ENCODE results near the gene MAFG.
A peak's percentile ranks its signal among the peaks of the same experiment; 100 is the strongest.

Gene MAFG

DNA sequence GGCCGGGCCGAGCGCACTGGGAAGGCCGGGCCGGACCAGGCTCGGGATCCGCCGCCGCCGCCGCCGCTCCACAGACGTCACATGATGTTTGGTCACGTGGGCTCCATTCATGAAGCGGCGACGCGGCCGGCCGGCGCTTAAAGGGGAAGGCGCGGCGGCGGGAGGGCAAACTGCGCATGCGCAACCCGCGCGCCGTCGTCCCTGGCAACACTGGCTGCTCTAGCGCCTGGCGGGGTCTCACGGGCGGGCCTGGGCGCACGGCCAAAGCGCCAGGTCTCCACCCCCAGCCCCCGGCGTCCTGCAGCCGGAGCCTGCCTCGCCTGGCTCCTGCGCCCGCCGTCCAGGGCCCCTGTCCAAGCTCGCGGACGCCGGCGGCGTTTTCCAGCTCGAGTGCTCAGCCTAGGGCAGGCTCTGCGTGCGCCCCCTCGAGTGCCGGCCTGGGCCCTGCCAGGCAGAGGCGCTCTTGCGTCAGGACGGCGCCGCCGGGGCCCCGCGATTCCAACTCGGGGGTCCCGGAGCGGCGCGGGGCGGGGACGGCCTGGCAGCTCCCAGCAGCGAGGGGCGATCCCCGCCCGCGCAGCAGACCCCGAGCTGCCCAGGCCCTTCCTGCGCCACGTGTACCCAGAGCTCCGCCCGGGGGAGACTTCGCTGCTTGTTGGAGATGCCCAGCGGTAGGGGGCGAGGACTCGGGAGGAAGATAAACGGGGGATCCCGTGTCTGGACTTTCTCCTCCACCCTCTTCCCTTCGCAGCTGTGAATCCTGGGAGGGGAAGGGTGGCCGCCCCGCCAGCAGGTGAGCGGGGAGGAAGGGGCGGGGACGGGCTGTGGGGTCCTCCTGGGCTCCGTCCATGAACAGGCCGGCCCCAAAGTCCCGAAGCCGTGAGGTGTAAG is at the start of gene MAFG:
Gene MAFG, minus strand, starts transcription at position 83 of the 891 bp plus-strand sequence. CDS start 4,550 bp downstream, outside the sequence.
- Mint-ChIP-seq H3K9me3 (no peaks in the 10 kb centered on the region), H3K27me3 (peaks cover 3% of the 10 kb centered on the region), H3K4me3 (peak within 1 kb of the TSS; percentile 91), H3K36me3 (no peaks in the 10 kb centered on the region), H3K4me1 (peaks cover 19% of the 10 kb centered on the region), H3K27ac (peak within 1 kb of the TSS; percentile 87)

DNA sequence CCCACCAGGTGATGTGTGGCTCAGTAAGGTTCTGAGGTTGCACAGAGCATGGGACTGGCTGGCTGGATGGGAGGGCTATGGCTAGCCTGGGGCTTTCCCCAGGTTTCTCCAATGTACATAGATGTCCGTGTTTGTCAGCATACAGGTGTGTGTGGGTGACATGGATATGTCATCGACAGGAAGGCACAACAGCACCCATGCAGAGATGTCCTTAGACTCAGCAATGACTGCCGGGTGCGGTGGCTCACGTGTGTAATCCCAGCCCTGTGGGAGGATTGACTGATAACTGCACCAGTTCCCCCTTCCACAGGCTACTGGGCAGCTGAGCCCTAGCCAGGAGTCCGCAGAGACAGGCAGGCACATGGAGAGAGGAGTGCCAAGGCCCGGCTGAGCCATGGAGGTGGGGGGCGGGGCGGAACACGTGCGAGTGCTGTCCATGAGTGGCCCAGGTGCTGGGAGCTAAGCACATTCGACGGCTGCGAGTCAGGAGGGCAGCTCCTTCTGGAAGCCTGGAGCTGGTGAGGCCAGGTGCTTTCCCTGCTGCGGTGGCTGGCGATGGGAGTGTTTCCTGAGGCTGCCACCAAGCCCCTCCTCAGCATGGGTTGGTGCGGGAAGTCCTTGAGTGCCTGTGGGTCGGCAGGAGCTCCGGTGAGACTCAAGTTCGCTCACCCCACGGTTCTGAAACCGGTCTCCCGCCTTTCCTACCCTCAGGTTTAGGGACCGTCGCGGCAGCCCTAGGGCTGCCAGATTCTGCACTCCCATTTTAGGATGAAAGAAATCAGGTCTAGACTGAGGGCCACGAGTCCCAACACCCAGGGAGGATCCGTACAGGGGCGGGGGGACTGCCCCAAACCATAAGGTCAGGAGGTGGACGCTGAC is 49.0 kb upstream of the MAFG start:
- Mint-ChIP-seq H3K4me1 (peaks cover 31% of the 10 kb centered on the region), H3K27me3 (no peaks in the 10 kb centered on the region), H3K36me3 (no peaks in the 10 kb centered on the region), H3K4me3 (peak overlapping the region; percentile 95), H3K9me3 (no peaks in the 10 kb centered on the region), H3K27ac (peak overlapping the region; percentile 99)

DNA sequence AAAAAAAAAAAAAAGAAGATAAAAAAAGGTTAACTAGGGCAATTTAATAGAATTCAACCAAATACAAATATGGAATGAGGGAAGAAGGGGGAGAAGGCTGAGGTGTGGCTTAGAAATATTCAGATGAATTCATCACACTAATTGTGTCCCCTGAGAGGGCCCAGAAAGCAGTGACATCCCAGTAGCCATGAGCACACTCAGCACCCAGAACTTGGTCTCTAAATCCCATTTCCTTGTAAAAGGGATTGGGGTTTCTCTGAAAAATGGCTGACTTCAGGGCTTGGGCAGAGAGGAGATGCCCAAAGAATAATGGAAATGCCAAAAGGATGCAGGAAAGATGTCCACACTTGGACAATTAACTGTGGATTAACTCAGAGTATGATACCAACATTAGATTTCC is 45.9 kb upstream of the MAFG start:
- Mint-ChIP-seq H3K9me3 (no peaks in the 10 kb centered on the region), H3K27me3 (no peaks in the 10 kb centered on the region), H3K27ac (no peak overlapping the region), H3K36me3 (no peaks in the 10 kb centered on the region), H3K4me1 (peaks cover 17% of the 10 kb centered on the region), H3K4me3 (no peak overlapping the region)

DNA sequence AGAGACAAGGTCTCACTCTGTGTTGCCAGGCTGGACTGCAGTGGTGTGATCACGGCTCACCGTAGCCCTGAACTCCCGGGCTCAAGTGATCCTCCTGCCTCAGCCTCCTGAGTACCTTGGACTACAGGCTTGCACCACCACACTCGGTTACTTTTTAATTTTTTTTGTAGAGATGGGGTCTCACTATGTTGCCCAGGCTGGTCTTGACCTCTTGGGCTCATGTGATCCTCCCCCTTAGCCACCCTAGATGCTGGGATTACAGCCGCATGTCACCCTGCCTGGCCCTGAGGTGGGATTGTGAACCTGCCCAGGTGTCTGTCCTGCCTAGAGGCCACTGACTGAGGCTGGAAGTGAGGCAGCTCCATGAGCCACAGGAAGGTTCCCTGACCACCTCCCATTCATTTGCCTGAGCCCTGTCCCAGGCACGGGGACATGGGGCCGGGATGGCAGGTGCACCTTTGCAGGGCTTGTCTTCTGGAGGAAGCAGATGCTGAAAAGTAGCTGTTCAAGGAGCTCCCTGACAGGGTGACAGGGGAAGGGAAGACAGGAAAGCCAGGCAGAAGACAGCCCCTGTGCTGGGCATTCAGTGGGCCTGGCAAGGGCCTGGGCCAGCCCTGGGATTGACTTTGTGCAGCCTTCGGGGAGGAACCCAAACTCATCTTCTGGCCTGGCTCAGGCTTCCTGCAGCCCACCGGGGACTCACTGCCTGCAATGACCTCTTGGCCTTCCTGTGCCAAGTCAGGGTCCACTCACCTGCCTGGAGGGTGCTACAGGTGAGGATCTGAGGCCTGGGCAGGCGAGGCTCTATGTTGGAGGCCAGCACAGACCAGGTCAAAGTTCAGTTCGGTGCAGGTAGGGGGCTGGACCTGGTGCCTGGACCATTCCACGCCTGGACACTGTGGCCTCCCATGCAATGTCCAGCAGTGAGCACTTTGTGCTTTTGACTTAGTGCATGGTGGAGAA is 41.6 kb upstream of the MAFG start:
- Mint-ChIP-seq H3K4me1 (peaks cover 23% of the 10 kb centered on the region), H3K27me3 (no peaks in the 10 kb centered on the region), H3K9me3 (no peaks in the 10 kb centered on the region), H3K36me3 (no peaks in the 10 kb centered on the region), H3K4me3 (no peak overlapping the region), H3K27ac (peak overlapping the region; percentile 79)

DNA sequence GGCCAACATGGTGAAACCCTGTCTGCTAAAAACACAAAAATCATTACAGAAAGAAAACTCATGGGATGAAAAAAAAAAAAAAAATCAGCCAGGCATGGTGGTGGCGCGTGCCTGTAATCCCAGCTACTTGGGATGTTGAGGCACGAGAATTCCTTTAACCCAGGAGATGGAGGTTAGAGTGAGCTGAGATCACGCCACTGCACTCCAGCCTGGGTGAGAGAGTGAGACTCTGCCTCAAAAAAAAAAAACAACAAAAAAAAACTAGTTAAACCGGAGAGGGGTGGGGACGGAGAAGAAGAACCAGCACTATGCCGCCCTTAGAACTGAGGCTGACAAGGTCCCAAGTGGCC is 40.8 kb upstream of the MAFG start:
- H3K9me3 Mint-ChIP-seq = no peaks in the 10 kb centered on the region
- H3K27ac Mint-ChIP-seq = peak overlapping the region; percentile 82
- peak overlapping the region; percentile 79 for H3K4me3 Mint-ChIP-seq
- no peaks in the 10 kb centered on the region for H3K27me3 Mint-ChIP-seq
- H3K36me3 Mint-ChIP-seq = no peaks in the 10 kb centered on the region
- peaks cover 23% of the 10 kb centered on the region for H3K4me1 Mint-ChIP-seq

DNA sequence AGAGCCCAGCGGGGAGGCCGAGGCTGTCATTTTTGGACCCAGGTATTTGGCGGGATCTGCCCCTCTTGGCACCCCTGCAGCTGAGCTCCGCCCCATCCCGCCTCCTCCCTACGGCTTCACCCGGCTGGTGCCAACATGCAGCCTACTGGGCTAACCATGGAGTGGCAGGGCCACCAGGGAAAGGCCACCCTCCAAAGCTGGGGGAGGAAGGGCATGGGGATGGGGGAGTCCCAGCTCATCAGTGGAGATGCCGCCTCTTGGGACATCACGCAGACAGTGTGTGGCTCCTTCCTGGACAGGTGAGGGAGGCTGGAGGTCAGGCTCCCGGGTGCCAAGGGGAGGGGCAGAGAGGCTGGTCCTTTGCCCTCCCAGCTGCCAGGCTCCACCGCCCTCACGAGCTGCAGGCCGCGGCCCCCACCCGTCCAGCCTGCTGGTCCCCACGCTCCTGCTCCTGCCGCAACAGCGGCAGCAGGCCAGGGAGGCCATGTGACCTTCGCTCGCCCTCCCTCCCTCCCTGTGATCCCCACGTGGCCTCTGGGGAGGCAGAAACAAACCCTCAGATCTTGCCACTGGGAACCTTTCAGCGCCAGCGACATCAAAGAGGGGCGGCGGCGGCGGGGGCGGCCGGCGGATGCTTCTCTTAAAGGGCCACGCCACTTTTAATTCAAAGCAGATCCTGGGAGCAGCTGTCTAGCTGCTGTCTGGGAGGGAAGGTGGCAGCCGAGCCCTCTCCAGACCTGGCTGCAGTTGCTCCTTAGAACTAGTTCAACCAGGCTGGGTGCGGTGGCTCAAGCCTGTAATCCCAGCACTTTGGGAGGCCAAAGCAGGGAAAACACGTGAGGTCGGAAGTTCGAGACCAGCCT is 40.2 kb upstream of the MAFG start:
- H3K4me1 Mint-ChIP-seq = peaks cover 23% of the 10 kb centered on the region
- H3K36me3 Mint-ChIP-seq = no peaks in the 10 kb centered on the region
- H3K4me3 Mint-ChIP-seq = peak overlapping the region; percentile 79
- H3K27ac Mint-ChIP-seq = peak overlapping the region; percentile 82
- H3K9me3 Mint-ChIP-seq = no peaks in the 10 kb centered on the region
- H3K27me3 Mint-ChIP-seq = no peaks in the 10 kb centered on the region

DNA sequence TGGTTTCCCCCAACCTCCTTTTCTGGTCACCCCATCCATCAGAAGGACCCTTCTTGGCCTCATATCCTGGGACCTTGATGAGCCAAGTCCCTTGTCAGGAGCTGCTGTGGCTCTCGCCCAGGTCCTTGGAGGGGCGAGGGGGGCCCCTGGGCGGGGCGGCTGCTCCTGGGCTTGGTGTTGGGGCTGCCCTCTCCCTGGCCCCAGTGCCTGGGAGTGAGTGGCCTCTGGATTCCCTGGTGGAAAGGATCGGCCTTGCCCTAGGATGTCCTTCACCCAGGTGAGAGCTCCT is 39.7 kb upstream of the MAFG start:
- Mint-ChIP-seq H3K4me3 (no peak overlapping the region), H3K4me1 (peaks cover 23% of the 10 kb centered on the region), H3K27me3 (no peaks in the 10 kb centered on the region), H3K36me3 (no peaks in the 10 kb centered on the region), H3K9me3 (no peaks in the 10 kb centered on the region), H3K27ac (no peak overlapping the region)

DNA sequence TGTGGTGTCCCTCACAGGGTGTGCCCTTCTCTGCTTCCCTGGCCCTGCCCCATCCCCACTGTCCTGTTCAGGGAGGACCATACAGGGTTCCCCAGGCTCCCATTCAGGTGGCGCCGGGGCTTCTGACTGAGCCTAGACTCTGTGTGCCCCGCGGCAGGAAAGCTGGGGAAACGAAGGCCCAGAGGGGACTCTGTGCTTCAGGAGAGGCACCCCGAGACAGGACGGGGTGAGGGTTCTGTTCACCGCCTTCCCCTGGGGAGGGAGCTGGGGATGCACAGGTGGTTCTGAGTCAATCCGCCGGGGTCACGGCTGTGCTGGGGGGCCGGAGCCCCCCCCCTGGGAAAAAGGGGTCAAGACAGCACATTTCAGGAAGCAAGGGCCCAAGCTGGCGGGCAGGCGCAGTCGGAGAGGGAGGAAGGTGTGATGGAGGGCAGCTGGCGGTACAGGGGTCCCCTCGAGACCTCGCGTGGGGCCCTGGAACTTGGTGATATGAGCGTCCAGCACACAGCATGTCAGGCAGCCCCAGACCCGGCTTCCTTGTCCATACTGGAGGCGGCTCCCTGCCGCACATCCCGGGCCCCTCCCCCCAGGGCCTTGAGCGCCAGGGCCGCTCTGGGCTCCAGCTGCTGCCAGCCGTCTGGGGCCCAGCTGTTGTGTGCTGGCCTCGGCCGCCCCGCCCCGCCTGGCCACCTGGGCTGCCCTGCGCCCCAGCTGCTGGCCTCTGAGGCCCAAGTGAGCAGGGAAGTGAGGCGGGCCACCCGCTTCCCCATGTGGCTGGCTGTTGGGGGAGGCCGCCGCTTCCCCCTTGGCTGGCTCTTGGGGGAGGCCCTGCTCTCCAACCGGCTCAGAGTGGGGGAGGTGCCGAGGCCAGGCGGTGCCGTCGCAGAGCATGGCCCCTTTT is 39.1 kb upstream of the MAFG start:
- no peak overlapping the region for H3K27ac Mint-ChIP-seq
- H3K36me3 Mint-ChIP-seq = no peaks in the 10 kb centered on the region
- H3K4me1 Mint-ChIP-seq = peaks cover 23% of the 10 kb centered on the region
- no peaks in the 10 kb centered on the region for H3K9me3 Mint-ChIP-seq
- no peaks in the 10 kb centered on the region for H3K27me3 Mint-ChIP-seq
- H3K4me3 Mint-ChIP-seq = no peak overlapping the region

DNA sequence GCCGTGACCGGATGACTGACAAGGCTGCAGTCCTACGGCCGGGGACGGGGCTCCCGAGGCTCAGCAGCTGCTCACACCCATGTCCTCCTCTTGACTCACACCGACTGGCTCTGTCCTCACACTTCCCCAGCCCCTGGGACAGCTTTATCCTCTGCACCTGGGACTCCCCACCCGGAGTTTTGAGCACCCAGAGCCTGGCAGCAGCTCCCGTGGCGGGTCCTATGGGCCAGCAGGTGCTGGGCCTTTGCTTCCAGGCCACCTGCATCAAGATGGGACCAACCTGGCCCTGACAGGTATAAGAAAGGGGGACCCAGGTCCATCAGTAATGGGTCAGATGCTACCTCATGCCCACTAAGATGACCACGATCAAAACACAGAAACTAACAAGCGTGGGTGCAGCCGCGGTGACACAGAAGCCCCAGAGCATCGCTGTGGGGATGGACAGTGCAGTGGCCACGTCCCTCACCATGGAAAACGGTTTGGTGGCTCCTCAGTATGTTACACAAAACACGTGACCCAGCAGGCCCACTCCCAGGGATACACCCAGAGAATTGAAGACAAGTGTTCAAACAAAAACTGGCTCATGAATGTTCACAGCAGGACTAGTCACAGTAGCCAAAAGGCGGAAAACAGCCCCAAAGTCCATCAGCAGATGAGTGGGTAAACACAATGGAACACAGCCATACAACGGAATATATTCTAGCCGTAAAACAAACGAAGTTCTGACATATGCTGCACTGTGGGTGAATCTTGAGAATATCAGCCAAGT is 36.7 kb upstream of the MAFG start:
- no peaks in the 10 kb centered on the region for H3K36me3 Mint-ChIP-seq
- no peak overlapping the region for H3K27ac Mint-ChIP-seq
- no peak overlapping the region for H3K4me3 Mint-ChIP-seq
- no peaks in the 10 kb centered on the region for H3K9me3 Mint-ChIP-seq
- H3K27me3 Mint-ChIP-seq = no peaks in the 10 kb centered on the region
- peaks cover 21% of the 10 kb centered on the region for H3K4me1 Mint-ChIP-seq

DNA sequence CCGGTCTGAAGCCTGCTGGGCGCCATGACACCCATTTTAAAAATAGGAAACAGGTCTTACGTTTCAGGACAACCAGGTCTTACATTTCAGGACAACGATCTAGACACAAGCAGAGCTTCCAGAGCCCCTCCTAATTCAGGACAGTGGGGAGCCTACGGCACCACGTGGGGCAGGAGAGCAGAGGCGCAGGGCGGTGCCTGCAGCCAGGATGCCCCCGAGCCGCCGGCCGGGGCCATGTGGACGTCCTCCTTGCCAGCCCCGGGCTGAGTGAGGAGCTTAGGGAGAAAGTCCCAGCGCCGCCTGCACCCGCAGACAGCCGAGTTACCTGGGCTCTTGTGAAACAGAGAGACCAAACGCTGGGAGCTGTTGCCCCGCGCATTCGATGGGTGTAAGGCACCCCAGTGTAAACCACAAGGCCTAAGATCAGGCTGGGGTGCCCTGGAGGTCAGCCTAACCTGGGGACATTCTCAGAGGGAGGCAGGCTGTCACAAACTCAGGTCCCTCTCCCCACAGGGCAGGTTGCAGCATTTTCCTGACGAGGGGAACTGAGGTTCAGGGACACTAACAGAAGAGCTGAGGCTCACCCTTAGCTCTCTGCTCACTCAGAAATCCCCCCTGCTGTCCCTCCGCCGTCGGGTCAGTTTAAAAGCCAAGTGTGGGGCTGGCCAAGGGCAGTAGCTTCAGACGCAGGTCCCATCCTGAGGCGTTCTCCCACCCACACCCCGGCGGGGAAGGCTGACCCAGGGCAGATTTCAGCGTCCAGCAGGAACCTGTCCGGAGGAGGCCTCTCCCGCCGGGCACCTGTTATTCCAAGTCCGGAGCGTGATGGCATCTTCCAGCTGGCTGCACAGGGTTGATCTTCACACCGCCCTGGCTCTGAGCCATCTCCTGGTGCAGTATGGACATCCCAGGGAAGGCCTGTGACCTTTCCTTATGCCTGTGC is 35.2 kb upstream of the MAFG start:
- H3K27me3 Mint-ChIP-seq = peaks cover 1% of the 10 kb centered on the region
- H3K9me3 Mint-ChIP-seq = no peaks in the 10 kb centered on the region
- no peak overlapping the region for H3K27ac Mint-ChIP-seq
- H3K4me3 Mint-ChIP-seq = peak overlapping the region; percentile 33
- H3K36me3 Mint-ChIP-seq = no peaks in the 10 kb centered on the region
- peaks cover 13% of the 10 kb centered on the region for H3K4me1 Mint-ChIP-seq

DNA sequence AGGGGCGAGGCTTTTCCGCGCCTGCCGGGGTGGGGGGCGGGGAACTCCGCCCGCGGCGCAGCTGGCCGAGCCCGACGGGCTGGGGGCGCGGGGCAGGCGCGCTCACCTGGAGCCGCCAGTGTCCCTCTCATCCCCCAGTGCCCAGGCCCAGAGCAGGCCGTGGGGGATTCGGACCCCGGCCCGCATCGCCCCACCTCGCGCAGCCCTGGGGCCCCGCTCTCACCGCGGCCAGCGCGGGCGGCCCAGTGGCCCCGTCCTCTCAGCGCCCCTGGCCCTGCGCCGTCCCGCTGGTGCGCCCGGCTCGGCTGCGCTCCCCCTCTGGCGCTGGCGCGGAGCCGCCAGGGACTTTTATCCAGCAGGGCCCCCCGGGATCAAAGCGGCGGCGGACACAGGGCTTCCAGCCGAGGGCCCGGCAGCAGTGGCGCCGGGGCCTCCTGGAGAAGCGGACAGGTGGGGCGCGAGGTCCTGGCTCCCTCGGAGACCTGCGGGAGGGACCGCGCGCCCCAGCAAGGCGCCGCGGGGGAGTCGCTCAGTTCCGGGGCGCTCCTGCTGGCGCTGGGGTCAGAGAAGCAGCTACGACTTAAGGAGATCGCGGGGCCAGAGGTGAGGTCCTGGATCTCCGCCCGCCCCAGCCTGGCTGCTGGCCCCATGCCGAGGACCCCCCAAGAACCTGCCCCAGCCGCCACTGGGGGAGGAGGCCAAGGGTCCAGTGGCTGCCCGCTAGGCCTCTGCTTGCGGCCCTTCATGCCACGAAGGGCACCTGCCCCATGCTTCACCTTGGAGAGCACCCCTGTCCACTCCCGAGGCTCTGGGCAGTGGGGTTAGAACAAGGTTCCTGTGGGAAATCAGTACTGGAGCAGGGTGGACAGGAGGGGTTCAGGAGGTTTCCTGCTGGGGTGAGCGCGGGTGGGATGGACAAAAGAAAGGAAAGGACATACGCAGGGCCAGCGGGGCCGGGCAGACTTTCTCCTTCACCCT is 34.3 kb upstream of the MAFG start:
- Mint-ChIP-seq H3K27ac (no peak overlapping the region), H3K27me3 (peaks cover 3% of the 10 kb centered on the region), H3K9me3 (no peaks in the 10 kb centered on the region), H3K4me1 (peaks cover 13% of the 10 kb centered on the region), H3K36me3 (no peaks in the 10 kb centered on the region), H3K4me3 (peak overlapping the region; percentile 33)

Data from activated naive CD4-positive, alpha-beta T cell treated with anti-CD3 and anti-CD28 coated beads, Interleukin-2, amount 50 U/mL, for 24 hours (primary cell).